ENCODE measurements around the gene ABTB2.

ABTB2 gene

DNA sequence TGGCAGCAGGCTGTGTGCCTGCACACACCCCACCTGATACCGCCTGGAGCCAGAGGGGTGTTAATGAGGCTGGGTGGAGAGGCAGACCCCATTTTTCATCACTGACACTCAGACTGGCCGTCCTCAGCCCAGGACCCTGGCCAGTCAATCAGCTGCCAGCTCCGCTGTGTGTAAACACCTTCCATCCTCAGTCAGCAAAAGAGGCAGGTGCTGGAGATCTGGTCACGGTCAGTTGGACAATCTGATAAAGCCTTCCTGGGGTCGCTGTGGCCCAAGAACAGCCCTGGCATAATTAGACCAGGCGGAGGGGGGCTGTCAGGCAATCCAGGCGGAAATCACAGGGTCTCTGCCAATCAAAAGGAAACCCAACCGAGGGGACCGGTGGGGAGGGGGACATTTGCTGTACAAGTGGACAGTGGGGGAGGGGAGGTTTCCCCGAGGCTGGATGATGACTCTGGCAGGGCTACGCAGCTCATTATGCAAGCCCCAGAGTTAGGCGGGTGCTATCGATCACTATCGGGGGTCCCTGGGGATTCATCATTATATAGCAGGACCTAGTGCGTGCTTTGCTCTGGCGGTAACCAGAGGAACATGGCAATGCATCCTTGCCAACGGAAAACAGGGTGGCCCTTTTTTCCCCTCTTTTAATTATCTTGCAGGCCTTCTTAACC is 72.9 kb downstream of the ABTB2 start:
- no peak for DNase-seq (ENCODE audit: low read depth)

DNA sequence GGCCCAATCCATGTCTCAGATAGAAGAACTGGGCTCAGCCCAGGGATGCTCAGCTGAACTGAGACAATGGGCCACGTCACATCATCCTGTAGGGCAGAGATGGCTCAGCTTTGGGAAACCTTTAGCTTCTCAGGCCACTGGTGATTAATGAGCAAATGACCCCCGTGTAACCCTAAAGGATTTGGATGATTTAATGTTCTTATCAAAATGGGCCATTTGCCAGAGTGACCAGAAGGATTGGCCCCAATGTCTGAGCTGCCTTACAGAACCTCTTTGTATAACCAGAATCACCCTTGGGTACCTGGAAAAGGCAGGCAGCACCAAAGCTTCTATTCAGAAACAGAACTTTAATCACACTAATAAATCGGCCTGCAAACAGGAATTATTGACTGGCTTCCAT is 73.7 kb downstream of the ABTB2 start:
- DNase-seq (ENCODE audit: low read depth), result no peak

- DNase-seq (ENCODE audit: low read depth), result no peak
These were observed 76.6 kb downstream of the ABTB2 start for GRCh38 chr11:34280945-34281872.

DNA sequence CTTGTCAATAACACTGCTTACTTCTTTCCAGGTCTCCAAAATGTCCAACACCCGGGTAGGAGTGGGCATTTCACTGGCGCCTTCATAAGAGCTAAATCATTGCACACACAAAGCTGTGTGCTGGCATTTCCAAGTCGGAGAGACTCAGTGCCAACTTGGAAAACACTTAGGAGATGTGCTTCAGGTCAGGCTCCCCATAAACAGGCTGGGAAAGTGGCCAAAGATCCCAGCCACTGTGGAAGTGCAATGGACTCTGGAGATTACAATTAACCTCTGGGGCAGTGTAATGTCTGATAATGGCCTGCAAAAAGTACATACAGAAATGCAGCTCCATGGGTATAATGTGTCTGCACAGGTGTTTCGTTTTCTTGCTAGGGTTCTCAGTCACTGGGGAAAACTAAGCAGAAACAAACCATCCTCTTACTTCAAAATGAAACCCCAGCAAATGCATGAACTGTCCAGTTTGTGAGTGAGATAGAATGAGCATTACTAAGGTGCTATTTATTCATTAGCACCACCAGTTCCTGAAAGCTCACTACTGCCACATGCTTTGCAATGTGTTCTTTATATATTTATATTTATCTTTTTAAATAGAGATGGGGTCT is 79.0 kb downstream of the ABTB2 start:
- no peak for DNase-seq (ENCODE audit: low read depth)

GRCh38 chr11:34278175-34278574 is 79.6 kb downstream of the ABTB2 start:
- DNase-seq (ENCODE audit: low read depth), result no peak

DNA sequence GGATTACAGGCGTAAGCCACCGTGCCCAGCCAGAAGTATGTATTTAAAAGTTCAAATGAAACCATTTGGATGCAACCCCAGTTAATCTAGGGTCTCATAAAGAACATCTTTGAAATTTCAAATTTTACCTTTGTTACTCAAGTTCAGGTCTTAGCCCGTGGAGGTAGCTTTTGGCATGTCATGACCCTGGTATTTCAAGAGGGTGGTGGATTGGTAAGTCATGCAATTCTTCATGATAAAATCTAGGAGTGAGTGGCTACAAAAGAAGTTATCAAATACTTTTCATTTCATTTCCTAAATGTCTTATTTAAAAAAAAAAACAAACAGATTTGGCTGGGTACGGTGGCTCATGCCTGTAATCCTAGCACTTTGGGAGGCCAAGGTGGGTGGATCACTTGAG is 80.6 kb downstream of the ABTB2 start:
- no peak for DNase-seq (ENCODE audit: low read depth)

DNA sequence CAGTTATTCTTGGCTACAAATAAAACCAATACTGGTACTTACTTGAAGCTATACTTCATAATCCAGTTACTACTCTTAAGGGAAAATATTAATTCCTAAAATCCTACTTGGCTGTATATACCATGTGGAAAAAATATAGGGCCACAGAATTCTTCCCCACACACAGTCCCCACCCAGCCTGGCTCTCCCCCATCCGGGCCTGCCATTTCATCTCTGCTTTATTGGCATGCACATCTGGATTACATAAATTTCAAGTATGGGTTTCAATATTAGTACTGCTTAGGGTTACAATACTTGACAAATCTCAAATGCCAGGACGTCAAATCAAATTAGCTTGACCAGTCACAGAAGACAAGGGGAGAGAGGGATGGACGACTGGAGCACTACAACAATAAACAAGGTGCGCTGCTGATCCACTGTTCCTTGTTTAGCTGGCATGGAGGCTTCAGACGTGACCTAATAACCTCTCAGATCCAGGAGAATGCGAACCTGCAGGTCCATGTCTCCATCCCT is 81.4 kb downstream of the ABTB2 start:
- DNase-seq (ENCODE audit: low read depth), result no peak

- no peak for DNase-seq (ENCODE audit: low read depth)
These were observed 82.3 kb downstream of the ABTB2 start for GRCh38 chr11:34275486-34275885.

DNA sequence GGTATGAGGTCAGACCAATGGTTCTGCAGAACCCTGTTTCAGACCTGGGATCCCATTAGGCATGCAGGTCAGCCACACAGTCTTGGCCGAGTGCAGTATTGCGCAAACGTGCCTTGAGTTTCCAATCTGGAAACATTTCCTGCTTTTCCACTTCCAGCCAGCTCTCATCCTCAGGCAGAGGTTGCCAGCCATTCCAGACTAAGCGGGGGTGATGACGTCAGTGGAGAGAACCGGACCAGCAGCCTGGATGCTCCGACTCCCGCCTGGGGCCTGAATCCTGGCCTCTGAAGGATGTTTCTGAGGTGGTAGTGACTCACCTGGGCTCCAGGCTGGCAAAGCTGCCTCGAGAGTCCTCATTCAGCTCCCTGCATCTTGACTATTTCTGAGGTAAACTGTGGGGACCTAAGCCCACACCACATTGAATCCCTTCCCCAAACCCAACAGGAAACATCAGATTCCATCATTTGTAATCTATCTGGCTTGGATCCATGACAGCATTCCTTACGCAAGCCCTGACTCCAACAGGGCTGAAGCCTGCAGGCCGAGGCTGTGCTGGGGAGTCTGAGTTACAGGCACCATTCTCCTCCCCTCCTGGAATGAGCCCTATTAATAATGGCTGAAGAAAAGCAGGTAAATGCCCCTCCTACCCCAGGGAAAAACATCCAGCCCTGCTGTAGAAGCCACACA is 83.0 kb downstream of the ABTB2 start:
- no peak for DNase-seq (ENCODE audit: low read depth)

- DNase-seq (ENCODE audit: low read depth), result no peak
These were observed 84.7 kb downstream of the ABTB2 start for GRCh38 chr11:34273099-34273498.

DNA sequence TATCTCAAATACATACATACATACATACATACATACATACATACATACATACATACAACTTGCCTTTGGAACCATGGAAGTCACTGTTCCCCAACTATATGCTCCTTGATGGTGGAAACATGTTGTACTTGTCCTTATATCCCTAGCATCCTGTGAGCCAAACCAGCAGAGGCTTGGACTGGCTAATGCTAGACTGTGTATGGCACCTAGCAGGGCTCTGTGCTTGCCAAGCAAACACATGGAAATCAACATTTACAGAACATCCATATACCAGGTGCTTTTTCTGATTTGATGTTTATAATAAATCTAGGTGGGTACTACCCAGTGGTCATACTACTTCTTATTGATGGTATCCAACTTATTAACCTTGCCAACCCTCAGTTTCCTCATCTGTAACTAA is 86.1 kb downstream of the ABTB2 start:
- no peak for DNase-seq (ENCODE audit: low read depth)

DNA sequence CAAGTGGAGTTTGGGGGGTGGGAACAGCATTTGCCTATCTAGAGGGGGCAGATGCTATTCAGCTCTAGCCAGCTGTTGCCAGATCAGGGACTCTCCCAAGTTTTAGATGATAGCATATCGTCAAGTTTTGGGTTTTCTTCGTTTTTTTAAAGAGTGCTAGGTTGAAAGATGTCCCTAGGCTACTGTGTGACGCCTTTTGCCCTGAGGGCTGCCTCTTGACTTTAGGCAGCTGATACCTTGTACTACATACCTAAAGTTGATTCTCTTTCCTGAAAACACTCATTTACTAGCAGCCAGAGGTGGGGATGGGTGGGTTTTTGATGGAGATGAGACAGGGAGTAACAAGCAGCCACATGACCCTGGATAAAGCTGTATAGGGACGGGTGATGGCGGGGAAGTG is 87.1 kb downstream of the ABTB2 start:
- DNase-seq (ENCODE audit: low read depth), result no peak

- DNase-seq (ENCODE audit: low read depth), result no peak
These were observed 88.0 kb downstream of the ABTB2 start for GRCh38 chr11:34269694-34270245.

- no peak for DNase-seq (ENCODE audit: low read depth)
These were observed 88.8 kb downstream of the ABTB2 start for GRCh38 chr11:34268906-34269430.

GRCh38 chr11:34267417-34267816 is 90.4 kb downstream of the ABTB2 start:
- no peak for DNase-seq (ENCODE audit: low read depth)

DNA sequence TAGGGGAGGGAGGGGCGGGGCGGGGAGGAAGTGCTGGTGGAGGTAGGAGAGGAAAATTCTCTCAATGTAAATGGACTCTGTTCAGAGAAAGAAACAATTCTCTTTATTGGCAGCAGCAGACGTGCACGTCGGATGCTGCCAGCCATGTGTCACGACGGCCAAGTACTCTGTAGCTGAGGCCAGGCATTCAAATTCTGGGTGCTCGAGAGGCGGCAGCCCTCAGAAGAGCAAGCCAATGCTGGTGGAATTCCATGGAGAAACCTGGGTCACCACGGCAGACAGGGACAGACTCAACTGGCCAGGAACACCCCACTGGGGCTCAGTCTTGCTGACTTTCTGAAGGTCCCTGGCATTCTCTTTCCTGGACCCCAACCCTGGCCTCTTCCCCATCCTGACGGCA is 90.8 kb downstream of the ABTB2 start:
- no peak for DNase-seq (ENCODE audit: low read depth)

DNA sequence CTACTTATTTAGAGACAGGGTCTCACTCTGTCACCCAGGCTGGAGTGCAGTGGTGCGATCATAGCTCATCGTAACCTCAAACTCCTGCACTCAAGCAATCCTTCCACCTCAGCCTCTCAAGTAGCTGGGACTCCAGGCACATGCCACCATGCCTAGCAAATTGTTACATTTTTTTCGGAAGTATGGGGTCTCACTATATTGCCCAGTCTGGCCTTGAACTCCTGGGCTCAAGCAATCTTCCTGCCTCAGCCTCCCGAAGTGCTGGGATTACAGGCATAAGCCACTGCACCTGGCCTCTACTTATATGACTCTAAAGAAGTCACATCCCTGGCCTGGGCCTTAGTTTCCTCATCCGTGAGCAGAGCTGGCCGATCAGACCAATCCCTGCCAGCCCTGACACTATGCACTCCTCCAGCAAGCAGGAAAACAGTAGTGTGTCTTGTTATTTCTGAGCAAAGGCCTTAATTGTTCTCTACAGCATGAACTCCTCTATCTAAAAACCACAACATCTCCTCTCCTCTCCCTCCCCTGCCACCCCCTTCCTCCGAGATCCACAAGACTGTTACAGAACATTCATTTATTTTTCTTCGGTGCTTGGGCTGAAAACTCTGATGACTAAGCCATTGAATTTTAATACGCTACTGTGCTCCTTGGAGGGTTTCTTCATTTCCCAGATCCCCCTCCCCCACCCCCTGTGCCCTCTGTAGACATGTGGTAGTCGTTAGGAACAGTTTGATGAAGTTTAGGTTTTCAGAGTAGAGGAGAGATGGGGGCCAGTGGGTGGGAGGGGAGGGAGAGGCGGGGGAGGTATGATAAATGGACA is 91.5 kb downstream of the ABTB2 start:
- DNase-seq (ENCODE audit: low read depth), result no peak

DNA sequence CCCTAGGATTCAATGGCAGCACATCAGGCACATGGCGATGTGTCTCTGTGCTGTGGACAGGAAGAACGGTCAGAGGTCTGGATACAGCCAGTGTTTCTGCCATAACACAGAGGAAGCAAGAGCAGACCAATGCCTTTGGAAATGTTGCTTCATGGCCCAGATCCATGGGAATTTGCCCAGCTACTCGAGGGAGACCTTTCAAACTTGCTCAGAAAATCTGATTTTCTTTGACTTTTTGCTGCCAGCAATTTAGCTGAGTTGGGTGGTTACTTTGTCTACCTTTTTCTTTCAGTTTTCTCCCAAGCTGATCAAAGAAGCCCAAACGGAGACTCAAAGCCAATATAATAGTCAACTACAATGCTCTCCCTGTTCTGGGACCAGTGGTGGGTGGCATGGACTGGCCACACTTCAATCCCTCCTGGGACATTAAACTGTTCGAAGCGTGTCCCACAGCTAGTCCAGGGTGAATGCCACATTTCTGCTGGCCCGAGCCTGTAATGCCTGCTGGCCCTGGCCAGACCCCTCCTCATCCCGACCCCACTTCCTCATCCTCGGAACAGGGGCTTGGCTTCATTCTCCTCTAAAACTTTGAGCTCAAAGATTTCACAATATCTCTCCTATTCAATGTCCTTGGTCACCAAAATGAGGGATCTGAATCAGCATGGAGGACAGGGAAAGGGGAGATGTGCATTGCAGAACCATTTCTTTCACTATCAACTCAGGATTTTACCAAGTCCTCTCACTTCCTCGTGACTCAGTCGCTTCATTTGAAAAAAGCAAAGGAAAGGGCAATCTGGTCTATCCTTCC is 93.3 kb downstream of the ABTB2 start:
- no peak for DNase-seq (ENCODE audit: low read depth)

DNA sequence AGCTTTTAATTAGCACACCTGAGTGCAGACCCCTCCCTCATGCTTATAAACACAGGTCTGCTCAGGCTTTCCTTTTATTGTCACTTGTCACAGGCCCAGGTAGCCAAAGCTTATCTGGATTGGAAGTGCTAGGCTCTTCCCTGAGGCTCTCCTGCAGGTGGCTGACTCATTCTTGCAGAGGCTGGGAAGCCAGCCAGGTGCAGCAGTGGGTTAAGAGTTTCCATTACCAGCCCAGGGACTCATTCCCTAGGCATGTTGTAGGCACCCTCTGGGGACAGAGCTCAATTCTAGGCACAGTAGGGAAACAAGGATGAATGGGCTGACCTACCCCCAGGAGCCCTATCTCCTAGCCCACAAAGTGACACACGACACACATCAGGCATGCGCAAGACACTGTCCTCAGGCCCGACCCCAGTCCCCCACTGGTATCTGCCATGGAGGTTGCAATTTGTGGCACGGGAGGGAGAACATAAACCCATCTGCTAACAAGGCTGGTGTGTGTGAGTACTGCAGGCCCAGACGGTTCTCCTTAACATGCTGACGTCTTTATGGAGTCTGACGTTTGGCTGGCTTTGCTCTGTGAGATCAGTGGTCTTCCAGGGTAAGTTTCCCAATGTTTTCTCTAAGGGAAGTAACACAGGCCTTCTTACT is 94.2 kb downstream of the ABTB2 start:
- DNase-seq (ENCODE audit: low read depth), result no peak

All from CMK (cell line).